Loucy (cell line): ENCODE data around the gene QRICH1.

Experiments
- H2AFZ ChIP-seq: fragments of 200-600 bp; sonication (generic); 2 replicates; pipeline ENCODE4 v1.6.0; 2016; ENCODE audit warnings: antibody characterized with exemption, mild to moderate bottlenecking, low read length, moderate library complexity
- H3F3A ChIP-seq: fragments of 200-600 bp; 2 replicates; pipeline ENCODE4 v1.6.0; 2016; ENCODE audit warnings: antibody characterized with exemption, low read depth, mild to moderate bottlenecking
- H3K27me3 ChIP-seq: fragments of 200-600 bp; sonication (generic); 2 replicates; pipeline ENCODE4 v1.6.1; 2014; ENCODE audit warnings: low read length, mild to moderate bottlenecking; ENCODE audit not compliant: insufficient read depth, poor library complexity, severe bottlenecking
- H3K36me3 ChIP-seq: fragments of 200-600 bp; sonication (generic); 2 replicates; pipeline ENCODE4 v1.6.1; 2016; ENCODE audit warnings: low read length; ENCODE audit not compliant: insufficient read depth
- H3K4me1 ChIP-seq: fragments of 200-600 bp; sonication (generic); 2 replicates; pipeline ENCODE4 v1.5.1; 2014; ENCODE audit warnings: low read length, mild to moderate bottlenecking; ENCODE audit not compliant: insufficient read depth, poor library complexity, severe bottlenecking
- H3K4me2 ChIP-seq: fragments of 200-600 bp; sonication (generic); 2 replicates; pipeline ENCODE4 v1.6.0; 2014; ENCODE audit warnings: antibody characterized with exemption, low read length, low read depth, mild to moderate bottlenecking; ENCODE audit not compliant: poor library complexity, severe bottlenecking
- H3K4me3 ChIP-seq: fragments of 200-600 bp; sonication (generic); 2 replicates; pipeline ENCODE4 v1.5.1; 2014; ENCODE audit warnings: low read length, mild to moderate bottlenecking, mixed read lengths; ENCODE audit not compliant: poor library complexity, severe bottlenecking
- H3K79me2 ChIP-seq: fragments of 200-600 bp; sonication (generic); 2 replicates; pipeline ENCODE4 v1.6.1; 2014; ENCODE audit warnings: low read length; ENCODE audit not compliant: insufficient read depth
- H3K9ac ChIP-seq: fragments of 200-600 bp; sonication (generic); 2 replicates; pipeline ENCODE4 v1.6.0; 2014; ENCODE audit warnings: mild to moderate bottlenecking, low read depth, low read length, moderate library complexity; ENCODE audit not compliant: poor library complexity, severe bottlenecking
- H3K9me2 ChIP-seq: fragments of 200-600 bp; sonication (generic); replicated peaks from 2 replicates; pipeline ENCODE4 v1.6.1; 2016; ENCODE audit warnings: low read depth, low read length, mixed read lengths
- H3K9me3 ChIP-seq: fragments of 200-600 bp; sonication (generic); 2 replicates; pipeline ENCODE4 v1.6.1; 2014; ENCODE audit warnings: mild to moderate bottlenecking, antibody characterized with exemption, low read length, low read depth; ENCODE audit not compliant: insufficient read depth
- H4K20me1 ChIP-seq: fragments of 200-600 bp; sonication (generic); 2 replicates; pipeline ENCODE4 v1.6.0; 2014; ENCODE audit warnings: antibody characterized with exemption, low read length, mild to moderate bottlenecking; ENCODE audit not compliant: insufficient read depth, poor library complexity, severe bottlenecking
- CTCF ChIP-seq: fragments of 200-600 bp; sonication (generic); conservative IDR thresholded peaks from 2 replicates; pipeline ENCODE4 v1.5.1; 2014; ENCODE audit warnings: mild to moderate bottlenecking, antibody characterized with exemption, low read length
- EZH2phosphoT487 ChIP-seq: fragments of 200-600 bp; IDR thresholded peaks from 2 replicates; pipeline ENCODE4 v1.6.1; 2018; ENCODE audit warnings: antibody characterized with exemption, mild to moderate bottlenecking, moderate library complexity, borderline replicate concordance

QRICH1 gene

GRCh38 chr3:49053543-49053942, 40.3 kb downstream of the QRICH1 start:
- Histone ChIP-seq H2AFZ (no peak overlapping the region), H3K9me3 (no peaks in the 10 kb centered on the region), H3K4me2 (no peak overlapping the region), H3K36me3 (peaks cover 55% of the 10 kb centered on the region), H3K79me2 (no peaks in the 10 kb centered on the region), H3K4me3 (no peak overlapping the region), H3K9ac (no peak overlapping the region), H3F3A (no peaks in the 10 kb centered on the region), H3K27me3 (no peaks in the 10 kb centered on the region), H3K9me2 (no peaks in the 10 kb centered on the region), H4K20me1 (peaks cover 3% of the 10 kb centered on the region), H3K4me1 (no peaks in the 10 kb centered on the region)
- TF ChIP-seq EZH2phosphoT487 (no peak), CTCF (no peak)

GRCh38 chr3:49035281-49035680, 58.6 kb downstream of the QRICH1 start:
- Histone ChIP-seq H3K4me1 (no peaks in the 10 kb centered on the region), H3K4me2 (no peak overlapping the region), H3K27me3 (no peaks in the 10 kb centered on the region), H3K36me3 (peaks cover 65% of the 10 kb centered on the region), H3K9me3 (no peaks in the 10 kb centered on the region), H3F3A (no peaks in the 10 kb centered on the region), H3K9me2 (no peaks in the 10 kb centered on the region), H4K20me1 (no peaks in the 10 kb centered on the region), H3K9ac (no peak overlapping the region), H3K4me3 (no peak overlapping the region), H2AFZ (no peak overlapping the region), H3K79me2 (no peaks in the 10 kb centered on the region)
- TF ChIP-seq EZH2phosphoT487 (no peak), CTCF (no peak)

DNA sequence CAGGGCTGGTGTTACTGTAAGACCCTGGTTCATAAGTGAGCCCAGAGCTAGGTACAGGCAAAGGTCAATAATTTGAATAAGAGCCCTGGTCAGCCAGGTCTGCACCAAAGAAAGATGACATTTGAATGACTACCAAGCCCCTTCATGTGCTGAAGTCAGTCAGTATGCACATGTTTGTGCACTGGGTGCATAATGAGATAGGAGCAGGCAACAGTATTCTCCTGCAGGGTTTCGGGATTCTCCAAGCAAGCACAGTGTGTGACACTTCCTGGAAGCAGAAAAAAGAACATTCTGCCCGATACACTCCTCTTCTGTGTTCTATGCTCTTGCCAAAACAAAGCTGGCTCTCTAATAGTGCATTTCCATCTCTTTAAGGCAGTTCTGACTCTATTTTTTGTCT, 59.2 kb downstream of the QRICH1 start:
- no peak overlapping the region for H3K4me3 ChIP-seq
- no peaks in the 10 kb centered on the region for H3K79me2 ChIP-seq
- no peaks in the 10 kb centered on the region for H3K27me3 ChIP-seq
- H2AFZ ChIP-seq: no peak overlapping the region
- TF ChIP-seq EZH2phosphoT487: no peak
- TF ChIP-seq CTCF: no peak
- H3K4me1 ChIP-seq: no peaks in the 10 kb centered on the region
- H4K20me1 ChIP-seq: no peaks in the 10 kb centered on the region
- H3F3A ChIP-seq: no peaks in the 10 kb centered on the region
- no peak overlapping the region for H3K9ac ChIP-seq
- H3K9me2 ChIP-seq: no peaks in the 10 kb centered on the region
- no peaks in the 10 kb centered on the region for H3K9me3 ChIP-seq
- H3K4me2 ChIP-seq: no peak overlapping the region
- H3K36me3 ChIP-seq: peaks cover 67% of the 10 kb centered on the region
